Fibroblast of lung (primary cell): ENCODE data around the gene SNX30. TPM values are rescaled to one million over a fixed set of nuclear protein-coding genes. Genes with fewer than 3 reads are reported as not detected.

ENCODE experiments used
- DNase-seq, 2 donors: peaks; one replicate each; pipeline versions ENCODE4 v3.0.0 to v3.0.0-alpha.2; 2010; ENCODE audit warnings: low read depth in 2 of 2
- H2AFZ ChIP-seq: 2 replicates; pipeline ENCODE4 v1.5.1; 2012; ENCODE audit warnings: low read length, control low read depth, inconsistent platforms
- H3K27ac ChIP-seq: 2 replicates; pipeline ENCODE4 v1.5.1; 2011; ENCODE audit warnings: low read length, control low read depth; ENCODE audit not compliant: insufficient read depth
- H3K27me3 ChIP-seq: 2 replicates; pipeline ENCODE4 v1.5.1; 2011; ENCODE audit warnings: mild to moderate bottlenecking, low read length; ENCODE audit not compliant: control insufficient read depth, insufficient read depth
- H3K36me3 ChIP-seq: 2 replicates; pipeline ENCODE4 v1.5.1; 2011; ENCODE audit warnings: low read length; ENCODE audit not compliant: control insufficient read depth, insufficient read depth
- H3K4me1 ChIP-seq: 2 replicates; pipeline ENCODE4 v1.5.1; 2011; ENCODE audit warnings: low read length; ENCODE audit not compliant: control insufficient read depth, insufficient read depth; ENCODE audit errors: extremely low read depth
- H3K4me2 ChIP-seq: 2 replicates; pipeline ENCODE4 v1.5.1; 2011; ENCODE audit warnings: low read length, control low read depth; ENCODE audit not compliant: insufficient read depth; ENCODE audit errors: extremely low read depth
- H3K4me3 ChIP-seq, 4 experiments: fragments of 200-600 bp in 1 of 4; sonication (generic) in 1 of 4; replicated peaks in 1 of 4; 2 replicates each; pipeline ENCODE4 v1.5.1; 2011 to 2016; ENCODE audit warnings: low read length in 4 of 4, low read depth in 3 of 4, mild to moderate bottlenecking in 3 of 4, control low read depth in 2 of 4, inconsistent platforms in 1 of 4, mixed read lengths in 1 of 4; ENCODE audit not compliant: insufficient read depth in 1 of 4; ENCODE audit errors: control extremely low read depth in 1 of 4
- H3K79me2 ChIP-seq: 2 replicates; pipeline ENCODE4 v1.5.1; 2012; ENCODE audit warnings: mild to moderate bottlenecking, low read length, inconsistent platforms; ENCODE audit not compliant: control insufficient read depth, insufficient read depth
- H3K9ac ChIP-seq: 2 replicates; pipeline ENCODE4 v1.5.1; 2011; ENCODE audit warnings: mild to moderate bottlenecking, low read length, control low read depth; ENCODE audit not compliant: insufficient read depth
- H3K9me3 ChIP-seq: 2 replicates; pipeline ENCODE4 v1.5.1; 2012; ENCODE audit warnings: low read depth, low read length; ENCODE audit not compliant: control insufficient read depth, insufficient read depth
- H4K20me1 ChIP-seq: 2 replicates; pipeline ENCODE4 v1.5.1; 2011; ENCODE audit warnings: low read length; ENCODE audit not compliant: control insufficient read depth, insufficient read depth; ENCODE audit errors: extremely low read depth
- CTCF ChIP-seq, 2 donors: IDR thresholded peaks in 1 of 2; conservative IDR thresholded peaks in 1 of 2; 1 replicate in 1 of 2; 2 replicates in 1 of 2; pipeline ENCODE4 v1.5.1; 2011 to 2012; ENCODE audit warnings: low read length in 2 of 2, control low read depth in 1 of 2, inconsistent platforms in 1 of 2, low read depth in 1 of 2, mild to moderate bottlenecking in 1 of 2
- EZH2 ChIP-seq: IDR thresholded peaks from 2 replicates; pipeline ENCODE4 v1.5.1; 2012; ENCODE audit warnings: low read length, control low read depth, mild to moderate bottlenecking; ENCODE audit errors: missing control alignments
- polyA plus RNA-seq, 2 donors: library from polyadenylated mRNA; depleted of rRNA in 1 of 2; stranded (reverse) in 1 of 2; unstranded in 1 of 2; fragments of >200 nt; gene quantifications; 2 replicates each; pipeline ENCODE4 v1.2.1, GENCODE V29; 2011 to 2012; ENCODE audit warnings: missing spikeins in 1 of 2
- total RNA-seq: library from RNA; depleted of rRNA; stranded (reverse); fragments of >200 nt; gene quantifications from 2 replicates; pipeline ENCODE4 v1.2.1, GENCODE V29; 2014

SNX30 gene
- total and polyA plus RNA-seq, 2 donors (not counting 1 experiment from before 2014, with no cell fraction given) = 7.9 to 20.6 TPM

DNA sequence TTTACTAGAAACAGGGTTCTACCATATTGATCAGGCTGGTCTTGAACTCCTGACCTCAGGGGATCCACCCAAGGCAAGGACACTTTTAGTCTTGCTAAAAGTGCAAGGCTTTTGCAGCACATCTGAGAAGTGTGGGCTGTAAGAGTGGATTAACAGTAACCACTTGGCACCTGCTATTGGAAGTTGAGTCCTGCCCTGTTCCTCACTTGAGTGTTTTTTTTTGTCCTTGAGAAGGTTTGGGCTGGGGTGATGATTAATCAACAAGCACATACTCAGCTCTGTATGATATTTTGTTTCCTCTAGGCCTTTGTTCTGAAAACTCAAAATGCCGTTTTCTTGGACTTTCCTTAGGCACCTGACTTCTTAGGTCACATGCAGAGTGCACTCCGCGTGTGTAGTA, 37.4 kb downstream of the SNX30 start:
- no peak for DNase-seq
- no peaks in the 10 kb centered on the region for H3K9me3 ChIP-seq
- H3K27ac ChIP-seq = no peak overlapping the region
- no peak overlapping the region for H3K4me3 ChIP-seq
- H3K4me1 ChIP-seq = no peaks in the 10 kb centered on the region
- H3K79me2 ChIP-seq = no peaks in the 10 kb centered on the region
- H3K9ac ChIP-seq = no peak overlapping the region
- H2AFZ ChIP-seq = no peak overlapping the region
- no peaks in the 10 kb centered on the region for H3K36me3 ChIP-seq
- TF ChIP-seq CTCF (conservative IDR thresholded peaks at IDR 0.05 in 1 of 2, IDR thresholded peaks at IDR 0.05 in 1 of 2; ENCODE audit: low read depth in 1 of 2, low read length in 2 of 2) (no peak), EZH2 (no peak)
- H3K27me3 ChIP-seq = no peaks in the 10 kb centered on the region
- H3K4me2 ChIP-seq = no peak overlapping the region
- no peaks in the 10 kb centered on the region for H4K20me1 ChIP-seq

DNA sequence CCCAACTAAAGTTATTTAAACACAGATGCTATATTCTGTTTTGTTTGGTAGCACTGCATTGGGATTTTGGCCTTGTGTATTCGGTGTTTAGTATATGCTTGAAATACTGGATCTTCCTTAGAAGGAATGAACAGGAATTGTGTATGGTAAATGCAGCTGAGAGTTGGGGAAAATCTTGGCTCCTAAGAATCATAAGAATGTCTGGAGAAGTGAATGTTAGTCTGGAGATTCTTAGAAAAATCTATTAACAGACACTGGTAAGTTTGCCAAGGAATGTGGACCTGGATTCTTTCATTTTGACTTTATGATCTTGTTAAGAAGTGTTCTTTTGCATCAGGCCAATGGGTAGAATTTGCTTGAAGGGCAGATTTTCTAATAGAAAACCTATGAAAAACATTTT, 38.9 kb downstream of the SNX30 start:
- no peaks in the 10 kb centered on the region for H3K27me3 ChIP-seq
- H3K4me2 ChIP-seq = no peak overlapping the region
- no peaks in the 10 kb centered on the region for H4K20me1 ChIP-seq
- no peak overlapping the region for H3K27ac ChIP-seq
- H3K9me3 ChIP-seq = no peaks in the 10 kb centered on the region
- no peak overlapping the region for H3K4me3 ChIP-seq
- H3K36me3 ChIP-seq = no peaks in the 10 kb centered on the region
- H3K9ac ChIP-seq = no peak overlapping the region
- DNase-seq = peak in 1 of 2 donors; percentile 90
- TF ChIP-seq EZH2 (no peak), CTCF (conservative IDR thresholded peaks at IDR 0.05 in 1 of 2, IDR thresholded peaks at IDR 0.05 in 1 of 2; ENCODE audit: low read depth in 1 of 2, low read length in 2 of 2) (no peak)
- H3K79me2 ChIP-seq = no peaks in the 10 kb centered on the region
- no peak overlapping the region for H2AFZ ChIP-seq
- no peaks in the 10 kb centered on the region for H3K4me1 ChIP-seq

- DNase-seq = peak in 1 of 2 donors; percentile 74
- TF ChIP-seq EZH2 (no peak), CTCF (conservative IDR thresholded peaks at IDR 0.05 in 1 of 2, IDR thresholded peaks at IDR 0.05 in 1 of 2; ENCODE audit: low read depth in 1 of 2, low read length in 2 of 2) (no peak)
- H4K20me1 ChIP-seq = no peaks in the 10 kb centered on the region
- no peak overlapping the region for H2AFZ ChIP-seq
- H3K4me3 ChIP-seq = no peak overlapping the region
- no peak overlapping the region for H3K4me2 ChIP-seq
- no peaks in the 10 kb centered on the region for H3K4me1 ChIP-seq
- no peak overlapping the region for H3K27ac ChIP-seq
- H3K79me2 ChIP-seq = no peaks in the 10 kb centered on the region
- H3K36me3 ChIP-seq = no peaks in the 10 kb centered on the region
- H3K9ac ChIP-seq = no peak overlapping the region
- no peaks in the 10 kb centered on the region for H3K9me3 ChIP-seq
- no peaks in the 10 kb centered on the region for H3K27me3 ChIP-seq
Observed at GRCh38 chr9:112789891-112790774, 39.6 kb downstream of the SNX30 start.
